ENCODE results near the gene PDGFA. TPM values are rescaled to one million over a fixed set of nuclear protein-coding genes. Genes with fewer than 3 reads are reported as not detected.

PDGFA gene
- polyA plus RNA-seq (12.4 to 22.6 TPM (median 14.8 TPM) in 3 replicates), polyA minus RNA-seq (36.1 to 45.4 TPM (median 43.7 TPM) in 3 replicates)
- polyA plus RNA-seq (2011; ENCODE audit: low read depth) = 10.9 TPM
- 9.2 and 13.0 TPM in 2 replicates for polyA plus RNA-seq (2011; cell fraction: cytosol; rRNA removed)
- polyA plus RNA-seq (2011; cell fraction: nucleus; rRNA removed) = 23.9 and 25.3 TPM in 2 replicates
- polyA plus RNA-seq (2012; ENCODE audit: low replicate concordance) = 13.5 and 21.9 TPM in 2 replicates
- 110 TPM for polyA minus RNA-seq (2011; cell fraction: cytosol; rRNA and poly(A)+ RNA removed)
- 26.0 and 30.8 TPM in 2 replicates for polyA minus RNA-seq (2011; cell fraction: nucleus; rRNA and poly(A)+ RNA removed)

DNA sequence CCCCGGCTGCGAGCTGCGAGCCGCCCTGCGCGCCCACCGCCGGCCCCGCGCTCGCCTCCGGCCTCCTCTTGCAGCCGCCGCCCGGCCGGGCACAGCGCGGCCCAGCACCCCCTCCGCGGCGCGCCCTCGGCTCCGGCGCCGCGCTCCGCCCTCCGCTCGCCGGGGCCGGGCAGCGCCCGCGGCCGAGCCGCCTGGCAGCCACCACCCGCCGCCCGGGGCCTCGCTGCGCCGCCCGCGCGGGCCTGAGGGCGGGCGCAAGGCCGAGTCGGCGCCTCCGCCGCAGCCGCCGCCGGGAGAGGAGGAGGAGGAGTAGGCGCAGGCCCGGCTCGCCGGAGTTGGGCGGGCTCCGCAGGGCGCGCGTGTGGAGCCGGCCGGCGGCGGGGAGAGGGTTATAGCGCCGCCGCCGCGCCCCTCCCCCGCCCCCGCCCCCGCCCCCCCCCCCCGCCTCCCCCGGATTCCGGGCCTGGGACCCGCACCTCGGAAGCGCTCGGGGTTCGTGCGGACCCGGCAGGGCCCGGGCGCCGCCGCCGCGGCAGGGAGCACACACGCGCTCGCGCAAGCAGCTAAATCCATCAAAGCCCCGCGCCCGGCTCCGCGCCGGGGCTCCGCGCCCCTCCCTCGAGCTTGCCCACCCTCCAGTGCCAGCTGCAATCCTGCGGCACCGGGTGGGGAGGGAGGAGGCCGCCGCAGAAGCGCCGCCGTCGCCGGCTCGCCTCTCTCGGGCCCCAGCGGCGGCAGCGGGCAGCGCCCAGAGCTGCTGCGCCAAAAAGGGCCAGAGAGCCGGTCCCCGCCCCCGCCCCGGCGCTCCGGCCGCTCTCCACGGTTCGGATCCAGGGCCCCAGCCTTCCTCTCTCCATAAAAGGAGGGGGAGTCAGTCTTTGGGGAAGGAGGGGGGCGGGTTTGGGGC is at the start of gene PDGFA:
TSS of gene PDGFA (minus strand) at position 363 of the 907 bp plus-strand sequence. CDS start 845 bp downstream, outside the sequence.
- H3K27ac ChIP-seq (ENCODE audit: control insufficient read depth, insufficient read depth, low read length) = peak within 1 kb of the TSS; percentile 49
- H3K4me1 ChIP-seq (ENCODE audit: control insufficient read depth, extremely low read depth, insufficient read depth, low read length) = peaks cover 30% of the 10 kb centered on the region
- DNase-seq (ENCODE audit: low read depth, low spot score) (no peak), FAIRE-seq (no peak)
- peak within 1 kb of the TSS; percentile 49 to 91 (median 77) for H3K4me3 ChIP-seq (ENCODE audit: control insufficient read depth in 2 of 3, extremely low read depth in 1 of 3, insufficient read depth in 2 of 3, low read depth in 1 of 3, low read length in 3 of 3)
- H4K20me1 ChIP-seq (ENCODE audit: control insufficient read depth, extremely low read depth, insufficient read depth, low read length) = peaks cover 3% of the 10 kb centered on the region
- peak in 1 of 3 experiments; percentile 15 for TF ChIP-seq CTCF (optimal IDR thresholded peaks at IDR 0.05 in 1 of 3, IDR thresholded peaks at IDR 0.05 in 1 of 3, conservative IDR thresholded peaks at IDR 0.05 in 1 of 3; ENCODE audit: extremely low read depth in 1 of 3, insufficient read depth in 2 of 3, low read length in 3 of 3)
- TF ChIP-seq EZH2 (IDR thresholded peaks at IDR 0.05; ENCODE audit: low read length) = no peak
- no peaks in the 10 kb centered on the region for H3K36me3 ChIP-seq (ENCODE audit: control insufficient read depth in 2 of 2, extremely low read depth in 1 of 2, insufficient read depth in 2 of 2, low read length in 2 of 2)
- peaks cover 30% of the 10 kb centered on the region for H3K27me3 ChIP-seq (ENCODE audit: control insufficient read depth, extremely low read depth, insufficient read depth, low read length)
- H3K9me3 ChIP-seq (ENCODE audit: control insufficient read depth, low read depth, low read length) = no peaks in the 10 kb centered on the region
- peak within 1 kb of the TSS; percentile 79 for H3K9ac ChIP-seq (ENCODE audit: control insufficient read depth, extremely low read depth, insufficient read depth, low read length)
- peaks cover 38% of the 10 kb centered on the region for H3K79me2 ChIP-seq (ENCODE audit: control insufficient read depth, insufficient read depth, low read length)
- H2AFZ ChIP-seq (ENCODE audit: control insufficient read depth, low read length) = no peak within 1 kb of the TSS
- dilution Hi-C loops (cut with MboI; ENCODE audit: extremely low pct_ligation_motif_present, low sequenced_read_pairs) = no loop called here
- peak within 1 kb of the TSS; percentile 62 for H3K4me2 ChIP-seq (ENCODE audit: control insufficient read depth, extremely low read depth, insufficient read depth, low read depth, low read length)
- no peaks in the 10 kb centered on the region for H3K9me1 ChIP-seq (ENCODE audit: control insufficient read depth, extremely low read depth, insufficient read depth, low read length)

DNA sequence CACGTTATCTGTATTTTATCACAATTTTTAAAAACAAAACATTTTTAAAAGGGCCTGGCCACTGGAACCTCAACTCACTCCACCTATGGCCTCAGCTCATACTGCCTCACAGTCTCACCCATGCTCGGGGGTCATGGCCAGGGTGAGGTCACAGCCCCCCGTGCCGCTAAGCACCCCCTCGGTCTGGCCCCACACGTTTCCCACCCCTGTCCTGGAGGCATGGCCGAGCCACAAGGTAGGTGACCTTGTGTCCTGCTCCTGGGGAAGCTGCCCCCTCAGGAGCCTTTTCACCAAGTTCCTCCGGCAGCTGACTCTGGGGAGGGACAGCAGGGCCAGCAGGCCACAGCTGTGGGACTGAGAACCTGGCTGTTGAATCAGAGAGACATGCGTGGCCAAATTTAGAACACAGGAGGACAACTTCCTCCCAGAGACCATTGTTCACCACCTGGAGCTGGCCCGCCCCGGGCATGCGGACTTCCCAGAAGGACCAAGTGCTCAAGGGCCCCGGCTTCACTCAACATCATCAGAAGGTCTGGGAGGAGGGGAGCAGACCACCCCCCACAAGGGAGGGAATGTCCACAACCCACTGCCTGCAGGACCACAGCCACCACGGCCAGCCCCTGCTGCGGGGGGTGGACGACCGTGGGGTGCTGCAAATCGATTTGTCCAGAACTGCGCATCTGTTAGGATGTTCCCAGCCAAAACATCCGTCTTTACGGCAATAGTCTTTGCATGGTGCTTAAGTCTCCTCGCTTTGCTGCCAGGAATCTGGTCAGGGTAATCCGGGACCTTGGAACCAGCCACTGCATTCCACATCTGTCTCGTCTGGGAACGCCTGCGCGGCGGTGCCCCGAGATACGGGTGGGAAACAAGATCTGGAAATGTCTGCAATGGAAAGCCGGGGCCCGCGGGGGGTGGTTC is 48.6 kb upstream of the PDGFA start:
- H3K4me2 ChIP-seq (ENCODE audit: control insufficient read depth, extremely low read depth, insufficient read depth, low read depth, low read length) = no peak overlapping the region
- no peaks in the 10 kb centered on the region for H3K9me1 ChIP-seq (ENCODE audit: control insufficient read depth, extremely low read depth, insufficient read depth, low read length)
- no peak for TF ChIP-seq EZH2 (IDR thresholded peaks at IDR 0.05; ENCODE audit: low read length)
- no peak for TF ChIP-seq CTCF (optimal IDR thresholded peaks at IDR 0.05 in 1 of 3, IDR thresholded peaks at IDR 0.05 in 1 of 3, conservative IDR thresholded peaks at IDR 0.05 in 1 of 3; ENCODE audit: extremely low read depth in 1 of 3, insufficient read depth in 2 of 3, low read length in 3 of 3)
- H2AFZ ChIP-seq (ENCODE audit: control insufficient read depth, low read length) = no peak overlapping the region
- H3K4me1 ChIP-seq (ENCODE audit: control insufficient read depth, extremely low read depth, insufficient read depth, low read length) = no peaks in the 10 kb centered on the region
- no peaks in the 10 kb centered on the region for H4K20me1 ChIP-seq (ENCODE audit: control insufficient read depth, extremely low read depth, insufficient read depth, low read length)
- no peak overlapping the region for H3K4me3 ChIP-seq (ENCODE audit: control insufficient read depth in 2 of 3, extremely low read depth in 1 of 3, insufficient read depth in 2 of 3, low read depth in 1 of 3, low read length in 3 of 3)
- no peaks in the 10 kb centered on the region for H3K27me3 ChIP-seq (ENCODE audit: control insufficient read depth, extremely low read depth, insufficient read depth, low read length)
- no peak overlapping the region for H3K9ac ChIP-seq (ENCODE audit: control insufficient read depth, extremely low read depth, insufficient read depth, low read length)
- dilution Hi-C loops (cut with MboI; ENCODE audit: extremely low pct_ligation_motif_present, low sequenced_read_pairs) = no loop called here
- no peaks in the 10 kb centered on the region for H3K36me3 ChIP-seq (ENCODE audit: control insufficient read depth in 2 of 2, extremely low read depth in 1 of 2, insufficient read depth in 2 of 2, low read length in 2 of 2)
- FAIRE-seq (no peak), DNase-seq (ENCODE audit: low read depth, low spot score) (no peak)
- H3K27ac ChIP-seq (ENCODE audit: control insufficient read depth, insufficient read depth, low read length) = no peak overlapping the region
- H3K79me2 ChIP-seq (ENCODE audit: control insufficient read depth, insufficient read depth, low read length) = no peaks in the 10 kb centered on the region
- H3K9me3 ChIP-seq (ENCODE audit: control insufficient read depth, low read depth, low read length) = peaks cover 4% of the 10 kb centered on the region
